CD4-positive, alpha-beta T cell treated with Interleukin-4 for 4 hours (primary cell): ENCODE measurements around the gene COL23A1.
"Not testable (repeated sequence)": the region's sequence is repeated elsewhere in the genome, so short reads cannot be mapped to it uniquely, and the experiment has no call there.

Experiments
- DNase-seq: peaks from one replicate; pipeline ENCODE4 v3.0.0-alpha.2; 2020

COL23A1 gene

DNA sequence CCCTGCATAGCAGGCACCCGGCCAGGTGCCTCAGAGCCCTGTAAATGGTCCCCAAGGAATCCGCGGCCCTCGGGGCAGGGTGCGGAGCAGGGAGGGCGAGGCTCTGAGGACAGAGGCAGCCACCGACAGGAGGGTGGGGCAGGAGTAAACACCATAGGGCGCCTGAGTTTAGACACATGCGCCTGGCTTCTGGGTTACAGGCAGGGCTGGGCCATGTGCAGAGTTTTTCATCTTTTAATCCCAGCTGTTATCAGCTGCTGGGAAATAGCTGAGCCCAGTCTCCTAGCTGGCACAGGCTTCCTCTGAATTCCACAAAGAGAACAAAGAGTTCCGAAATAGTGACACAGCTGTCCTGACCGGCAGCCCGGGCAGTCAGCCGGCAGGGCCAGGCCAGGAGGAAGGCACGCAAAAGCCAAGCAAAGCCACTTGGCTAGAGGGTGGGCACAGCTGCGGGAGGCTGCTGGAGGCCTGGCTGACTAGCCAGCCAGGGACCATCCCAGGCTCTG lies 258.6 kb downstream of the COL23A1 start:
- DNase-seq: no peak

DNA sequence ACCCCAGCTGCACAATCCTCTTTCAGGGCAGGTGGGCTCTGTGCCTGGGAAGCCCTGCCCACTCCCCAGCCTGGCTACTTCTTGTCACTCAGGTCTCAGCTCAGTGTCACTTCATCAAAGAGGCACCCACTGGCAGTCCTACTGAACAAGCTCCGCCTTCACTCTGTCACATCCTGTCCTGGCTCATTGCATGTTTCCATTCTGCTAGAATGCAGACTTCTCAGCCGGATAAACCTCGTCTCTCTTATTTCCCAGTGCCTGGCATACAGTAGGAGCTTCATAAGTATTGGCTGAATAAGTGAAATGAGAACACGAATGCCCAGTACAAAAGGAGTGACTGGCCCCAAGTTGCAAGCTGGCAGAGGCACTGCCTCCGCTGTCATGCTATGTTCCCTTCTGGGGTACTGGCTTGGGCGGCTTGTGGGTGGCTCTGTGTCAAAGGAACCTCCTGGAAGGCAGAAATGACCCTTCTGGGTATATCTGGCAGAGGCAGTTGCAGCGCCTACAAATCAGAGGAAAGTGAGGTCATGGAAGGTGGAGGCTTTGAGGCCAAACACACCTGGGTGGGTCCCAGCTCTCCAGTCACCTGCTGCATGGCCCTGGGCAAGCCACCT lies 259.3 kb downstream of the COL23A1 start:
- no peak for DNase-seq

- DNase-seq: no peak
Measured at GRCh38 chr5:178328826-178329730, 261.1 kb downstream of the COL23A1 start.

- no peak for DNase-seq
Measured at GRCh38 chr5:178327931-178328711, 262.1 kb downstream of the COL23A1 start.

DNA sequence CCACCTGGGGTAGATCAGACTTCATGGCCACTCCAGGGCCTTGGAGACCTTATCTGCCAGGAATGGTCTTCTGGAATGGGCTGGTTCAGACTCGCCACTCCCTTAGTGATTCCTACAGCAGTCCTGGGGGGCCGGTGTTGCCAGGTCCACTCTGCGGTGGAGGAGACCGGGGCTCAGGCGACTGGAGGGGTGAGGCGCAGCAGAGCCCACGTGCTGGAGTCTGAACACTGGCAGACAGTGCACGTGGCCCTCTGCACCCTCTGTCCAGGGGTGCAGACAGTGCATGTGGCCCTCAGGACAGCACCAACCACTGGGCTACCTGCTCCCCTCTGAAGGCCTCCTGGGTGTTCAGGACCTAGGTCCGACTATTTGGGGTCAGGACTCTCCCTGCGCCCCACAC lies 262.7 kb downstream of the COL23A1 start:
- DNase-seq: no peak

GRCh38 chr5:178326374-178326715 lies 263.8 kb downstream of the COL23A1 start:
- no peak for DNase-seq

DNA sequence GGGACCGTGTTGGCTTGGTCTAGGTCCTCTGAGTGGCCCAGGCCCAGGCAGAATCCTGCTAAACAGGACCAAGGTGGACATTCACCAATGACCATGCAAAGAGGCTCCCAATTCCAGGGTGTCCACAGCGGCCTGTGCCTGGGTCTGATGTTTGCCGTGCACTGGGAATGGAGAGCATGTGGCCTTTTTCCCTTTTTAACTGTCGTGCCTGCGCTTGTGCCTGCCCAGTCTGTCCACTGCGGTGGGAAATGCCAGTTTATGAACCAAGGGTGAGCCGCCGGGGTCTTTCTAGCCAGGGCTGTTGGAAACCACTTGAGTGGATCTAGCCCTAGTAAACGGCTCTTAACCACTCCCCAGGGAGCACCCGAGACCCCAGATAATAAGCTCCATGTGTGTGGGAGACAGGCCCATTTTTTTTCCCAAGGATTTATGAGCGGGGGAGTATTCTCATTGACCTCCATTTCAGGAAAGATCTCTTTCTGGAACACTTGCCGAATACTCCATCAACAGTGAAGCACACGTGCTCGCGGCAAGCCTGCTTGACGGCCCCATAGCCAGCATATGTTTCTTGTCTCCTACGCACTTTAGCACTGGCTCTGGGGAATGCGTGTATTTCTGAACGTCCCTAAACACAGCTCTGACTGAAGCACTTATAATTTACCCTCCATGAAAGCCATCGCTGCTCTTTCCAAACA lies 264.4 kb downstream of the COL23A1 start:
- no peak for DNase-seq

DNA sequence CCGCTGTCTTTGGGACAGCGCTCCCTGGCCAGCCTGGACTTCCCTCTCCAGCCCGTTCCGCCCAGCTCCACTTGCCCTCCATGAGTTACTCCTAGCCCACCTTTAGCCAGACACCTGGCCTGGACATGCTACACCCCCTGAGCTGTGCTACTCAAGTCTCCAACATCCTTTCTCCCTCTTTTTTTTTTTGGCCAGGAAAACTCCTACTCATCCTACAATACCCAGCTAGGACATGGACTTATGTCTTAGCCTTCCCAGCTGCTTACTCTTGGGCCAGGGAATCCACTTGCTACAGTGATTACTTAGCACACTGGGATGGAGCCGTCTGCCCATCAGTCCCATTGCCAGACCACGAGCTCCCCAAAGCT lies 264.9 kb downstream of the COL23A1 start:
- no peak for DNase-seq

DNA sequence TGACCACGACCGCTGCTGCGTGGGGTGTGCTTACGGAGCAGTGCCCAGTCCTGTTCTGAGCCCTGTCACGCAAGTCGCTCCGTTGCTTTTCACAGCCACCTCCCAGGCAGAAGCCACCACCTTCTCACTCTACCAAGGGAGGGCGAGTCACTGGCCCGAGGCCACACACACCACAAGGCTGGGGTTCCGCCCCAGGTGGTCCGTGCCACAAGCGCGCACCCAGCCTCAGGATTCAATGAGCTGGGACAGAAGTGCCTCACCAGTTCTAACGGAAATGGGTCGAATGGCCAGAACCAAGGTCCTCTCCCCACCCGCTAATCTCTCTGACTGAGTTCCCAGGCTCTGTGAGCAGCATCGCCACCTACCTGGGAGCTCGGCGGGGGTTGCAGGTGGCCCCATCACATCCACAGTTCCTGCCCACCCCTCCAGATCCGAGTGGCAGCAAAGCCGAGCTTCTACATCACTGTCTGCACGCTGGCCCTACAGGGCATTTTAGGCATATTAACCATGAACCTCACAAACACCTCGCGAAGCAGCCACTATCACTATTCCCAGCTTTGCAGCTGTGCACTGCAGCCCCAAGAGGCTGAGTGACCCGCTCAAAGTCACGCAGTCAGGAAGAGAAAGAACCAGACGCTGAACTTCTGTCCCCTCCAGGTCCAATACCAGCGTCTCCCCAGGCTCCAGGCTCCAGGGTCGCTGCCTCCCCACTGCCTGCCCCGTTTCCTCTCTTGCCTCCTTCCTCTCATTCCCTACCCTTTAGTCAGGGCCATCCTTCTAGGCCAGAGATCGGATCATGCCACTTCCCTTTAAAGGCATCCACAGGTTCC lies 265.5 kb downstream of the COL23A1 start:
- no peak for DNase-seq

DNA sequence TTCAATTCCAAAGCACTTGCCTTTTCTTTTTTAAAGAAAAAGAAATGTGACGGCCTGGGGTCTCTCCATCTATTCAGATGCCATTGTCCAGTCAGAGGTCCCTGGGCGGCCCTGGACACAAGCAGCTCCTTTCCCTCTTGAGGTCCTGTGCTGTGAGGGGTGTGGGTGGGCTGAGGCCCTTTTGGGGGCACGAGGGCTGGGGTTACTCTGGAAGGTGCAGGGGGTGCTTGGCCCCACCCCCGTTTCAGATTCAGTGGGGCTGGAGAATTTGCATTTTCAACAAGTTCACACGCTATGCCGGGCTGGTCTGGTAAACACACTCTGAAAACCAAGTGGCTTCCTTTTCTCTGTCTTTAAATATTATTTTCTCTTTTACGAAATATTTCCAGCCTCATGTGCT lies 266.2 kb downstream of the COL23A1 start:
- no peak for DNase-seq

DNA sequence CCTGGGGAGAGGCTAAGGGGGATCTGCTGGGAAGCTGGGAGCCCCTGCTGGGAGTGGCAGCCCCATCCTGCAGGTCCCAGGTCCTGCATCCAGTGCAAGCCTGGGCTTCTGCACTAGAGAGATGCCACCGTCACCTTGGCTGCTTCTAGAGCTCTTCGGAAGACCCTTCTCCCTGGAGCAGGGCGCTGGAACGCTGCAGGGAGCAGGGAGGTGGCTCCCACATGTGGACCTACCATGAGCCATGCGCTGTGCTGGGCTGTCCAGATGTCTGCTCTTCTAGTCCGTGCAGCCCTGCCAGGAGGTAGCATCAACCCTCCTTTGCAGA lies 266.7 kb downstream of the COL23A1 start:
- DNase-seq: no peak

DNA sequence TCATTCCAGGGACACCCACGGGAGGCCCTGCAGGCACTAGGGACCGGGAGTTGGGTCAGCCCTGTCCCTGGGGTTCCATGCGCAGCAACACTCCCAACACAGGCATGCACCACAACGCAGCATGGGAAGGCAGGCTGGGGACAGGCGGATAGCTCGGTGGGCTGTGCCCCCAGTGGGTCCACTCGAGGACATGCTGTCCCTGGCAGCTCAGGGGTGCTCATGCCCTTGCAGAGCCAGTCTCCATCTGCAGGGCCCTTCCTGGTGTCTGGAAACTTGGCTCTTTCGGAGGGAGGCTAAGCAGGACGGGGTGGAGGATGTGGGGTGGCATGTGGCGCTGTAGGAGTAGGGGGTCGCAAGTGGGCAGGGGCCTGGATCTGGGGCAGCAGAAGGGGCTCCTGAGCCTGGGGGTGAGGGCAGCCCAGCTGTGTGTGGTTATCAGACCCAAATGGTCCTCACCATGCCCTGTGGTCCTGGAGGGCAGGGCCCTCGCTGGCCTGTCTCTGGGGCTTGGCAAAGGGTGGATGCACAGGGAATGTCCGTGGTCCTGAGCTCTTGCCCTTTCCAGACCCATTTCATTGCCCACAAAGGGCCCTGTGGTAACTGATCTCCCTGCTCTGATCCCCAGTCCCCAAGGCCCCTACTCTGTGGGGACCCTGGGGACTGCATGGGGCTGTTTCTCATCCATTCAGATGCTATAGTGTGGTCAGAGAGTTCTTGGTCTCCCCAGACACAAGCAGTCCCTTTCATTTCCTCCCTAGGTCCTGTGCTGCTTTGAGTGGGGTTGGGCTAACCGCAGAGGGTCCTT lies 267.3 kb downstream of the COL23A1 start:
- DNase-seq: no peak

DNA sequence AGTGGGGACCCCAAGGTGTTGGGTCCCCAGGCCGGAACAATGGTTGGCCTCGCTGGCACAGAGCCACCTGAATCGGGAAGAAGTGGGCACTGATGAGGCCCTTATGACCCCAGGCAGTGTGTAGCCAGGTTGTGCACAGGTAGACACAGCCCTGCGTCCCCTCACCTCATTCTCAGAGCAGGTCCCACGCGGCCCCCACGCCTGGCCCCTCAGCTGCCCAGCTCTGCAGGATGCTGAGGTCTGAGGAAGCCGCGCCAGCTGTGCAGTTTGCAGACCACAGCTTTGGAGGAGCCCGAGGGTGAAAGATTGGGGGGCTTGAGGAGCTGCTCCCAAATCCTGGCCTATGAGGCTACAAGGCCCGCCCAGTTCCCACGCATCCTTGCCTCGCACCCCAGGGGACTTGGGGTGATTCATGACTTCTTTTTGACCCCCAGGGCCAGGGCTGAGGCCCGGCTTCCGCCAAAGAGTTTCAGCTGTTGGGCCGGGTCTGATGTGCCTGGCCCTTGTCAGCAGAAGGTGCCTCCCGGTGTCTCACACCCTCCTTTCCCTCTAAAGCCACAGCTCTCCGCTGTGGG lies 269.8 kb downstream of the COL23A1 start:
- DNase-seq: no peak

GRCh38 chr5:178319541-178320041 lies 270.6 kb downstream of the COL23A1 start:
- no peak for DNase-seq

DNA sequence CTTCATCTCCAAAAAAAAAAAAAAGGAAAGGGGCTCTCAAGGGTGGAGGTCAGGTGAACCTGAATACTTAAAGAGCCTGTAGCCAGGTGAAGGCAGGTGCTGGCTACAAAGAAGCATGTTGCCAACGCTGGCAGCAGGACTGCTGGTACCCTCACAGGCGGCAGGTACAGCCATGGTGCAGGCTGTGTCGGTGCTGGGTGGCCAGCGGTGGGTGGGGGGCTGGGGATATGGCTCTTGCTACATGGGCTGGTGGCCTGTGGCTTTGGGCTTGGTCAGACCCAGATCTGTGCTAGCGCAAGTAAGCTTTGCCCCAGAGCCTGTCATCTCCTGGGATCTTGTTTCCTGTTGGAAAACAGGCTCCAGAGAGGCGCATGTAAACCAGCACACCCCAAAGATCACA lies 271.3 kb downstream of the COL23A1 start:
- no peak for DNase-seq

DNA sequence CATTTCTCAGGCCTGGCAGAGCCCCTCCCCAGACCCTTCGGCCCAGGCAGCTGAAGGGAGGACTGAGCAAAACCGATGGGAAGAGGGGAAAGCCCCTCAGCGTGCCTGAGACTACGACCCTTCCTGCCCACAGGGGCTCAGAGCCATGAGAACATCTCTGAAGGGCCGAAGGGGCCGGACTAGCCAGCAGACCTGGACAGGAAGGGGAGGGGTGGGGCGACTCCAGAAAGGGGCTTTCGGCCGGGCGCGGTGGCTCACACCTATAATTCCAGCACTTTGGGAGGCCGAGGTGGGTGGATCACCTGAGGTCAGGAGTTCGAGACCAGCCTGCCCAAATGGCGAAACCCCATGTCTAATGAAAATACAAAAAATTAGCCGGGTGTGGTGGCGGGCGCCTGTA lies 271.8 kb downstream of the COL23A1 start:
- DNase-seq: no peak

DNA sequence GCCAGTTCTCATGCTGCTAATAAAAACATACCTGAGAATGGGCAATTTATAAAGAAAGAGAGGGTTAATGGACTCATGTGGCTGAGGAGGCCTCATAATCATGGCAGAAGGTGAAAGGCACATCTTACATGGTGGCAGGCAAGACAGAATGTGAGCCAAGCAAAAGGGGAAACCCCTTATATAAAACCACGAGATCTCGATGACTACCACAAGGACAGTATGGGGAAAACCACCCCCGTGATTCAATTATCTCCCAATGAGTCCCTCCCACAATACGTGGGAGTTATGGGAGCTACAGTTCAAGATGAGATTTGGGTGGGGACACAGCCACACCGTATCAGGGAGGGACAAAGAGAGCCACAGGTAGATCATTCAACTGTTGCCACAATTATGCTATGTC lies 272.5 kb downstream of the COL23A1 start:
- DNase-seq: not testable (repeated sequence)

GRCh38 chr5:178314961-178315820 lies 275.0 kb downstream of the COL23A1 start:
- no peak for DNase-seq

DNA sequence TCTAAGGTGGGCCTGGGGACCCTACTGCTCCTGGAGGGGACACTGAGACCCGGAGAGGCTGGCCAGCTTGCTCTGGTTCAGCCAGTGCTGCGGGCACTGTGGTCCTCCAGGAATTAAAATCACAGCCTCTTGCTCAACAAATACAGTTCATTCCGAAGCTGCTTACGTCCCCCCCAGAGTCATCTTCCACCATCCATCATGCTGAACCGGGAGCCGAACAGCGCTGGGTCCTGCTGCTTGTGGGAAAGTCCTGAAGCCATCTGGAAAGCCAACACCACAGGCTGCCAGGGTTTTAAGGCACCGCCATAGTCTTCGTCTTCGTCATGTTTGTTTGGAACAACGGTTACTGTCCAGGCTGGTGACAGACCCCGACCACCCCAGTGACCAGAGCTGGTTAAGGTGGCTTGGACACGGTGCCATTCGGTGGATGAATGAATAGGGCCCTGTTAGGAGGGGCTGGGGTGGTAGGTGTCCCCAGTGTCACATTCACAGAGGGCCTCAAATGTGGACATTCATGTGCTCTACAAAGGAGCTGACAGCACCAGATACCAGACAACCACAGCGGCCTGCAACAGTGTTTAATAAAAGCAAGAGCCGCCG lies 276.0 kb downstream of the COL23A1 start:
- DNase-seq: no peak
